ENCODE data around the gene TBC1D22A. TPM values are rescaled to one million over a fixed set of nuclear protein-coding genes. Genes with fewer than 3 reads are reported as not detected.

Gene TBC1D22A
- total and polyA plus RNA-seq, 10 of the 15 experiments (the other 5 are each of a cell fraction or from before 2014, with no cell fraction given), result 0.63 to 44.7 (median 27.4) TPM

- TF ChIP-seq CTCF (IDR thresholded peaks at IDR 0.05 in 2 of 3, conservative IDR thresholded peaks at IDR 0.05 in 1 of 3; ENCODE audit: control insufficient read depth in 2 of 3, extremely low read depth in 1 of 3, insufficient read depth in 1 of 3, low read depth in 3 of 3, low read length in 3 of 3) (no peak), KAT2A (conservative IDR thresholded peaks at IDR 0.05; ENCODE audit: control insufficient read depth, low read depth, low read length) (no peak), TARDBP (IDR thresholded peaks at IDR 0.05; ENCODE audit: borderline replicate concordance) (no peak), USF2 (IDR thresholded peaks at IDR 0.05; ENCODE audit: borderline replicate concordance, low read depth, low read length) (no peak), PML (IDR thresholded peaks at IDR 0.05; ENCODE audit: low read length) (no peak), ZSCAN29 (IDR thresholded peaks at IDR 0.05) (no peak), IKZF1 (conservative IDR thresholded peaks at IDR 0.05) (no peak), PKNOX1 (IDR thresholded peaks at IDR 0.05) (no peak), CBX5 (IDR thresholded peaks at IDR 0.05; ENCODE audit: low read depth) (no peak)
Observed at GRCh38 chr22:46741974-46742519, 20.4 kb upstream of the TBC1D22A start (continued).

Measured in GM12878 (cell line).